Memory B cell (primary cell): ENCODE results near the gene C9orf43.

Experiments used
- ATAC-seq: fragments of 150-1000 bp; cut with Tn5 transposase; 2 replicates; pipeline ENCODE4 v1.10.0; 2021; ENCODE audit warnings: low read depth, mild to moderate bottlenecking, moderate library complexity
- DNase-seq, 2 donors: peaks; one replicate each; pipeline ENCODE4 v3.0.0; 2022; ENCODE audit warnings: low spot score in 2 of 2
- H3K27ac Mint-ChIP-seq: one replicate; pipeline ENCODE4 v1.8.0; 2022; ENCODE audit warnings: mild to moderate bottlenecking, moderate library complexity, mixed read lengths
- H3K27me3 Mint-ChIP-seq: one replicate; pipeline ENCODE4 v1.8.0; 2022; ENCODE audit warnings: mixed read lengths
- H3K36me3 Mint-ChIP-seq: one replicate; pipeline ENCODE4 v1.8.0; 2022; ENCODE audit warnings: mild to moderate bottlenecking, mixed read lengths
- H3K4me1 Mint-ChIP-seq: one replicate; pipeline ENCODE4 v1.8.0; 2022; ENCODE audit warnings: mixed read lengths
- H3K4me3 Mint-ChIP-seq: one replicate; pipeline ENCODE4 v1.8.0; 2022; ENCODE audit warnings: mild to moderate bottlenecking, moderate library complexity, mixed read lengths
- H3K9me3 Mint-ChIP-seq: one replicate; pipeline ENCODE4 v1.8.0; 2022; ENCODE audit warnings: mixed read lengths

C9orf43 gene

GRCh38 chr9:113474360-113475028 lies 63.9 kb downstream of the C9orf43 start:
- Mint-ChIP-seq H3K27me3 (peaks cover 9% of the 10 kb centered on the region), H3K36me3 (no peaks in the 10 kb centered on the region), H3K9me3 (no peaks in the 10 kb centered on the region), H3K4me1 (no peaks in the 10 kb centered on the region), H3K27ac (no peak overlapping the region), H3K4me3 (no peak overlapping the region)
- ATAC-seq = no peak
- no peak for DNase-seq

DNA sequence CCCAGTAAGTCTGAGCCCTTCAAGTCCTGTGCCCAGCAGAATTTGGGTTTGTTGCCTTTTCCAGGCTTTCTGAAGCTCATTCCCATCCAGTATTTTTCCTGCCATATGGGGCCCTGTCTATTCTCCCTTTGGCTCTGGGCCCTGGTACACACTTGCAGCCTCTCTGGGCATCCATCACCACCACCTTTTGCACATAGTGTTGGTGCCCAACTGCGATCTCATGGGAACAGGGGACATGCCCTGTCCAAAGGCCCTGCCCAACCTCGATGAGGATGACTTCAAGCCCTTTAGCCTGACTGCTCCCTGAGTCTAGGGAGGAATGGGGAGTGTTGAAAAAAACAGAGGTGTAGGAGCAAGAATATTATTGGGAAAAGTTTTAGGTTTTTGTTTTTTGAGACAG lies 64.5 kb downstream of the C9orf43 start:
- no peak for ATAC-seq
- no peaks in the 10 kb centered on the region for H3K9me3 Mint-ChIP-seq
- H3K36me3 Mint-ChIP-seq = no peaks in the 10 kb centered on the region
- no peak for DNase-seq
- H3K4me1 Mint-ChIP-seq = no peaks in the 10 kb centered on the region
- H3K27ac Mint-ChIP-seq = no peak overlapping the region
- H3K4me3 Mint-ChIP-seq = no peak overlapping the region
- peaks cover 11% of the 10 kb centered on the region for H3K27me3 Mint-ChIP-seq

DNA sequence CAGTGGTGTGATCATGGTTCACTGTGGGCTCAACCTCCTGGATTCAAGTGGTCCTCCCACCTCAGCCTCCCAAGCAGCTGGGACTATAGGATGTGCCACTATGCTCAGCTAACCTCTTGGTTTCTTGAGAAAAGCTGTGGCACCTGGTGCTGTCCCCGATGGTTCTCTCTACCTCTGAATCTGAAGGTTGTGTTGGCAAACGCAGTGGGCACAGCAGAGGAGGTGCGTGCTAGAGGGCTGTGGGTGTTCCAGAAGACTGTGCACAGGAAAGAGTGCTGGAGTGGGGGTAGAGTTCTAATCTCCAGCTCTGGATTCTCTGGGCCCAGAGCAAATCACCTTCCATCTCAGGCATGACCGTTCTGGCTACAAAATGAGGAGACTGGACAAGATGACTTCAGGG lies 65.4 kb downstream of the C9orf43 start:
- ATAC-seq (no peak), DNase-seq (no peak)
- no peak overlapping the region for H3K4me3 Mint-ChIP-seq
- H3K36me3 Mint-ChIP-seq = peaks cover 2% of the 10 kb centered on the region
- peaks cover 11% of the 10 kb centered on the region for H3K27me3 Mint-ChIP-seq
- no peaks in the 10 kb centered on the region for H3K9me3 Mint-ChIP-seq
- no peak overlapping the region for H3K27ac Mint-ChIP-seq
- no peaks in the 10 kb centered on the region for H3K4me1 Mint-ChIP-seq

GRCh38 chr9:113476511-113476916 lies 66.0 kb downstream of the C9orf43 start:
- Mint-ChIP-seq H3K27ac (no peak overlapping the region), H3K4me1 (no peaks in the 10 kb centered on the region), H3K27me3 (peaks cover 11% of the 10 kb centered on the region), H3K36me3 (peaks cover 2% of the 10 kb centered on the region), H3K9me3 (no peaks in the 10 kb centered on the region), H3K4me3 (no peak overlapping the region)
- no peak for DNase-seq
- no peak for ATAC-seq

DNA sequence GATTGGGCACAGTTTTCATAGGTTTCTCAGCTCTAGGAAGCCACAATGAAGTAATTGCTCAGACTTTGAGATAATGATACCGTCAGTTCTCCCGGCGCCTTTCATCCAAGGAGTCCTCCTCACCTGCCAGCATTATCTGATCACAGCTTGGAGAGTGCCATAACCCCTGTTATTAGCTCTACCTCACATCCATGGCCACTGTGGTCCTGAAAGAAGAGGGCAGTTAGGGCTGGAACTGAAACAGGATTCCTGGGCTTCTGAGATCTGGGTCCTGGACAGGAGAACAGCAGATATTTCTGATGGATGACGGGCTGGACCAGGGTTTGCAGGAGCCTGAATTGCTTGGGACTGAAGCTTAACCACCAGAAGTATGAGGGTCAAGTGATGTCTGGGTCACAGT lies 66.5 kb downstream of the C9orf43 start:
- H3K36me3 Mint-ChIP-seq = peaks cover 2% of the 10 kb centered on the region

GRCh38 chr9:113477661-113478060 lies 67.1 kb downstream of the C9orf43 start:
- Mint-ChIP-seq H3K36me3 (peaks cover 2% of the 10 kb centered on the region), H3K4me1 (no peaks in the 10 kb centered on the region), H3K4me3 (no peak overlapping the region), H3K27ac (no peak overlapping the region), H3K9me3 (no peaks in the 10 kb centered on the region), H3K27me3 (peaks cover 11% of the 10 kb centered on the region)
- DNase-seq (no peak), ATAC-seq (no peak)

More for the DNA sequence above, 66.5 kb downstream of the C9orf43 start:
- no peaks in the 10 kb centered on the region for H3K9me3 Mint-ChIP-seq
- ATAC-seq (no peak), DNase-seq (no peak)
- no peak overlapping the region for H3K4me3 Mint-ChIP-seq
- H3K27ac Mint-ChIP-seq = no peak overlapping the region
- no peaks in the 10 kb centered on the region for H3K4me1 Mint-ChIP-seq
- H3K27me3 Mint-ChIP-seq = peaks cover 11% of the 10 kb centered on the region

GRCh38 chr9:113479174-113479621 lies 68.7 kb downstream of the C9orf43 start:
- Mint-ChIP-seq H3K27me3 (peaks cover 11% of the 10 kb centered on the region), H3K4me3 (no peak overlapping the region), H3K36me3 (peaks cover 2% of the 10 kb centered on the region), H3K4me1 (no peaks in the 10 kb centered on the region), H3K9me3 (no peaks in the 10 kb centered on the region), H3K27ac (no peak overlapping the region)
- ATAC-seq (no peak), DNase-seq (no peak)
